CD4-positive, alpha-beta T cell treated with Interleukin-17A for 4 hours (primary cell): ENCODE measurements around the gene TYW1.
"Not testable (repeated sequence)": the region's sequence is repeated elsewhere in the genome, so short reads cannot be mapped to it uniquely, and the experiment has no call there.

Source experiments
- DNase-seq: peaks from one replicate; pipeline ENCODE4 v3.0.0-alpha.2; 2020; ENCODE audit warnings: mixed read lengths

Gene TYW1

GRCh38 chr7:67192123-67192702 lies 195.6 kb downstream of the TYW1 start:
- DNase-seq, result not testable (repeated sequence)

GRCh38 chr7:67192889-67193613 lies 196.4 kb downstream of the TYW1 start:
- DNase-seq, result not testable (repeated sequence)

GRCh38 chr7:67196176-67196575 lies 199.5 kb downstream of the TYW1 start:
- DNase-seq, result not testable (repeated sequence)

GRCh38 chr7:67198865-67199526 lies 202.4 kb downstream of the TYW1 start:
- DNase-seq, result not testable (repeated sequence)

GRCh38 chr7:67205772-67206171 lies 209.1 kb downstream of the TYW1 start:
- DNase-seq, result not testable (repeated sequence)

GRCh38 chr7:67206452-67206851 lies 209.8 kb downstream of the TYW1 start:
- no peak for DNase-seq

DNA sequence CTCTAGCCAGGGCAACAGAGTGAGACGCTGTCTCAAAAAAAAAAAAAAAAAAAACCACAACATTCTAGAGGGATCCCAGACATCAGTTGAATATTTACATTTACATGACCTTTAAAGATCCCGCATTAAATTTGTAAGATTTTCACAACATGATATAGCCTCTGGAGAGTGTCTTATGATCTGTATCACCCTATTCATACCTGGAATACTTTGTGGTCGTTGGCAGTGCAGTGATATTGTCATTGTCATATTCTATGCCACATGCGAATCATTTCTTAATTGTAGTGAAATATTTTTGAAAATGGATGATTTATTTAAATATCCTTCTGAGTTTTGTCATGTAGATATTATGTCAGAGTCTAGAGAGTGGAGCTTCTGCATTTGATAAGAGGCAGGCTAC lies 212.0 kb downstream of the TYW1 start:
- not testable (repeated sequence) for DNase-seq

GRCh38 chr7:67209256-67209655 lies 212.6 kb downstream of the TYW1 start:
- DNase-seq, result no peak

- no peak for DNase-seq
Measured at GRCh38 chr7:67210567-67210966, 213.9 kb downstream of the TYW1 start.

- DNase-seq, result not testable (repeated sequence)
Measured at GRCh38 chr7:67211650-67212330, 215.2 kb downstream of the TYW1 start.

DNA sequence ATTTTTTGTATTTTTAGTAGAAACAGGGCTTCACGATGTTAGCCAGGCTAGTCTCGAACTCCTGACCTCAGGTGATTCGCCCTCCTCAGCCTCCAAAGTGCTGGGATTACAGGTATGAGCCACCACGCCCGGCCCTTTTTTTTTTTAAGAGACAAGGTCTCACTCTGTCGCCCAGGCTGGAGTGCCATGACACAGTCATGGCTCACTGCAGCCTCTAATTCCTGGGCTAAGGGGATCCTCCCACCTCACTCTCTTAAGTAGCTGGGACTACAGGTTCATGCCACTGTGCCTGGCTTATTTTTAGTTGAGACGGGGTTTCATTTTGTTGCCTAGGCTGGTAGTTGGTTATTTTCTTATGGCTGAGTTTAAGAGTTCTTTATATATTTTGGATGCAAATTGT lies 216.4 kb downstream of the TYW1 start:
- DNase-seq, result not testable (repeated sequence)

DNA sequence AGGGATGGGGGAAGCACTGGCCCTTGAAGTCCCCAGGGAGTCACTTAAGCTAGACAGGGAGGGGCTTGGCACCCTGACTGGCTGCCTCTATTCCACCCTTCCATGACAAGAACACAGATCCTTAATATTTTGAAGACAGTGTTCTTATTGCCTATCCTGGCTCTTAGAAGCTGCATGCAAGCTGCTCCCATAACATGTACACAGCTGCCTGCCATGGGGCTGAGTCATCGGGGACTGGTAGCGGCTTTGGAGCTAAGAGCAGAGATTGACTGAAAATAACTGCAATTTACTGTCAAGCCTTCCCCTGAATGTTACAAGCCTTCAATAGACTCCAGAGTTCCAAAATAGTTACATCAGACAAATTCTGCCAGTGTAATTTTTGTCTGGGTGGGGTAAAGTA lies 226.9 kb downstream of the TYW1 start:
- not testable (repeated sequence) for DNase-seq

DNA sequence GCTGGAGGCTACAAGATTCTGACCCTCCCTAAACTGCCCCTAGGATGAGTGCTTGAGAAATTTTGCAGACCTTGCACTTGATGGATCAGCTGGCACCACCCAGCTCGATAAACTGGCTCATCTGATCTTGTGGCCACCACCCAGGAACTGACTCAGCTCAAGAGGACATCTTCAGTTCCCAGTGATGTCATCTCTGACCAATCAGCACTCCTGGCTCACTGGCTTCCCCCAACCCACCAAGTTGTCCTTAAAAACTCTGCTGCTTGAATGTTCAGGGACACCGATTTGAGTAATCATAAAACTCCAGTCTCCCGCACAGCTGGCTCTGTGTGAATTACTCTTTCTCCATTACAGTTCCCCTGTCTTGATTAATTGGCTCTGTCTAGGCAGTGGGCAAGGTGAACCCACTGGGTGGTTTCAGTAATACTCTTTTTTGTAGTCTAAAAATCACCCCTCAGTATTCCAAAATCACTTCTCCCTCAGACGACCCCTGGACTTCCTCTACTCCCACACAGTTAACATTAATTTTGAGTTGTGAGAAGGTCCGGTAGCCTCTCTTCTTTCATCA lies 229.8 kb downstream of the TYW1 start:
- not testable (repeated sequence) for DNase-seq

DNA sequence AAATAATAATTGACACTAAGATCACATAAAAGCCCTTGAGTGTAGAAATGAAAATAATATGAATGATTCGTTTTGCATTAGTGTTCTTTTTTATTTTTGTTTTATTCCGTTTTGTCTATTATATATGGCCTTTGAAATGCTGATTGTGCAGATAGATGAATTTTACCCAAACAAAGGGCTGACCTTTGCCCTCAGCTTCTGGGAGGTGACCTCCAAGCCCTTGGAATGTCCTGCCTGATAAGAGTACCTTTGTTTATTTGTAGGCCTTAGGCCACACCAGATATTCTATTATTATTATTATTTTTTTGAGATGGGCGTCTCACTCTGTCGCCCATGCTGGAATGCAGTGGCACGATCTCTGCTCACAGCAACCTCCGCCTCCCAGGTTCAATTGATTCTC lies 230.3 kb downstream of the TYW1 start:
- DNase-seq, result not testable (repeated sequence)

DNA sequence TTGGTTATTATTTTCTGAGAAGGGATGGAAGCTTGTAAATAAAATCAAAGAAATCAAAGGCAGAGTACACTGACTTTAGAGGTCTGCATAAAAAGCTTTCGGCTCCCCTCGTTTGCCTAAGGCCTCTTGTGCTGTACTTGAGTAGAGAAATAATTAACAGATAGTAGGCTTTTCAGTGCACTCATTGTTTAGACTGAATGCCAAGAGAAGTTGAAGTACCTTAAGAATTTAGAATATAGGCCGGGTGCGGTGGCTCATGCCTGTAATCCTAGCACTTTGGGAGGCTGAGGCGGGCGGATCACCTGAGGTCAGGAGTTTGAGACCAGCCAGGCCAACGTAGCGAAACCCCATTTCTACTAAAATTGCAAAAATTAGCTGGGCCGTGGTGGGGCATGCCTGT lies 232.4 kb downstream of the TYW1 start:
- DNase-seq, result not testable (repeated sequence)

GRCh38 chr7:67230029-67230428 lies 233.4 kb downstream of the TYW1 start:
- not testable (repeated sequence) for DNase-seq

DNA sequence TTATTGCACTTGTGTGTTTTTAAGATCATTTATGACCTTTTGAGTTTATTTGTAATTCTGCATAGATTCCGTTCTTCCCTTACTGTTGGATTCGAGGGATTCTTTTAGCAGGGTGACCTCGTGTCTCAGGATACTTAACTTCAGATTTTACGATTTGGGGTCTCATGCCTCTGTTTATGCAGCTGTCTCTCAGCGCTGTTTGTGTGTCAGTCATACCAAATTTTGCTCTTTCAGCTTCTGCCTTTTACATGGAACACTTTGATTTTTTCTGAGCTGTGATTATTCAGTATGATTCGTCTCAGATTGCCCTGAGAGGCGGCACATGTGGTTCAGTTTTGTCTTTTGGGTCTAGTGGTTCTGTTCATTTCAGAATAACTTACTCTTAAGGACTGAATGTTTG lies 236.9 kb downstream of the TYW1 start:
- DNase-seq, result not testable (repeated sequence)

DNA sequence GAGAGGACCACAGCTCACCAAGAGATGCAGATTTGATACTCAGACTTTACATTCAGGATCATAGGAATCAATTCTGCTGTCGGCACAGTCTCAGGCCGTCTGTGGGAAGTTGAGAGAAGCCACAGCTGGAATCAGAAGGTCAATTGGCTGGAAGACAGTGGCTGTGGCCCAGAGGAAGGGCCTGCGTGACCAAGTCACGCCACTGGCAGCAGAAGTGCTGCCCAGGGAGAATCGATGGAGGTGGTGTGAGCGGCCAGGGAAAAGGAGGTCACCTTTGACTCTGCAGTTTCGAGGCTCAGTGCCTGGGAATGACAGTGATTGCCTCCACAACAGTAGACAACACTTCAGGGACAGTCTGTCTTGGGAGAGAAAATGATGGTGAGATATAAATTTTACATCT lies 239.6 kb downstream of the TYW1 start:
- not testable (repeated sequence) for DNase-seq

DNA sequence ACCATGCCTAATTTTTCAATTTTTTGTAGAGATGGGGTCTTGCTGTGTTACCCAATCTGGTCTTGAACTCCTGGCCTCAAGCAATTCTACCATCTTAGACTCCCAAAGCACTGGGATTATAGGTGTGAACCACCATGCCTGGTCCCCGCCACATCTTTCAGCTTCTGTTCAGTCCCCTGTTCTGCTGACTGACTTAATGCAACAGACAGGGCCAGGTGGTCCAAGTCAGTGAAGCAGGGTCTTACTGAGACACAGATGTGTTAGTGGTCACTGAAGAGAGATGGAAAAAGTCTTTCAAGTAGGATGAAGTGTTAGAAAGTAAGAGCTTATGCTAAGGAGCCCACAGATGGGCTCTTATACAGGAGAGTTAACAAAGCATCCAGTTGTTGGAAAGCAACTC lies 246.2 kb downstream of the TYW1 start:
- not testable (repeated sequence) for DNase-seq

GRCh38 chr7:67248364-67248763 lies 251.7 kb downstream of the TYW1 start:
- not testable (repeated sequence) for DNase-seq

DNA sequence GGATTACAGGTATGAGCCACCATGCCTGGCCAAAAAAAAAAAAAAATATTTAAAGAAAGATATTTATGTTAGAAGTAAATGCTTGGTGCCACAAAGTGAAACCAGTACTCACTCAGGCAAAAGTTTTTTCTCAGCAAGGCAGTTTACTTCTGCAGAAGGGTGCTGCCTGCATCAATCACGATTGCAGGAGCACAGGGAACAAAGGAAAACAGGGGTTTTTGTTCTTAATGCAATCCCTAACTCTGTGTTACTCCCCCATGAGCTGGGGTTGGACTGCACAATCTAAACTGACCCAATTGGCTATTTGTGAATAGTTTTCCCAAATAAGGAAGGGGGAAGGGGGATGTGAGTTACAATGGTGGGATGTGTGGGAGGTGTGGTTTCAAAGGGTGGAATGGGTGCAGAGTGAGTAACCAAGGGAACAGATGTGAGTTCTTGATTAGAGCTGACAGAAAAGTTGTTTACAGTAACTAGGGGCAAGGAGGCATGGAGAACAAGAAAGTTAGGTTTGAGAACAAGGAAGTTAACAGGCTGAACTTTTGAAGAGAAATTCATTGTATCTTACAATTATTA lies 255.4 kb downstream of the TYW1 start:
- no peak for DNase-seq

DNA sequence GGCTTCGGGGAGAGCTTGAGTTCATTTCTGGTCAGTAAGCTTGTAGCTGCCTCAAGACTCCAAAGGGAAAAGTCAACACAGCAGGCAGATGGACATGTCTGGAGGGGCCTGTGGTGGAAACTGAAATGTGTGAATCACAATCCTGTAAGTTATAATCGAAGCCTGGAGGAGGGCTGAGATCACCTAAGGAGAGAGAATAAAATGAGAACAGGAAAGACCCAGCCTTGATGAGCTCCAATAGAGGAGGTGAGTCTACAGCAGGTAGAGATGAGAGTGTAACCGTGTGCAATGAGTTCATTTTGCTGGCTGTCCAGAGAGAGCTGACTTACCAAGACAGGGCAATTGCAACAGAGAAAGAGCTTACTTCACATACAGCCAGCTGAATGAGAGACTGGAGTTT lies 258.4 kb downstream of the TYW1 start:
- not testable (repeated sequence) for DNase-seq

GRCh38 chr7:67257779-67258178 lies 261.1 kb downstream of the TYW1 start:
- DNase-seq, result not testable (repeated sequence)
